ENCODE measurements around the gene CHAD.

CHAD gene

DNA sequence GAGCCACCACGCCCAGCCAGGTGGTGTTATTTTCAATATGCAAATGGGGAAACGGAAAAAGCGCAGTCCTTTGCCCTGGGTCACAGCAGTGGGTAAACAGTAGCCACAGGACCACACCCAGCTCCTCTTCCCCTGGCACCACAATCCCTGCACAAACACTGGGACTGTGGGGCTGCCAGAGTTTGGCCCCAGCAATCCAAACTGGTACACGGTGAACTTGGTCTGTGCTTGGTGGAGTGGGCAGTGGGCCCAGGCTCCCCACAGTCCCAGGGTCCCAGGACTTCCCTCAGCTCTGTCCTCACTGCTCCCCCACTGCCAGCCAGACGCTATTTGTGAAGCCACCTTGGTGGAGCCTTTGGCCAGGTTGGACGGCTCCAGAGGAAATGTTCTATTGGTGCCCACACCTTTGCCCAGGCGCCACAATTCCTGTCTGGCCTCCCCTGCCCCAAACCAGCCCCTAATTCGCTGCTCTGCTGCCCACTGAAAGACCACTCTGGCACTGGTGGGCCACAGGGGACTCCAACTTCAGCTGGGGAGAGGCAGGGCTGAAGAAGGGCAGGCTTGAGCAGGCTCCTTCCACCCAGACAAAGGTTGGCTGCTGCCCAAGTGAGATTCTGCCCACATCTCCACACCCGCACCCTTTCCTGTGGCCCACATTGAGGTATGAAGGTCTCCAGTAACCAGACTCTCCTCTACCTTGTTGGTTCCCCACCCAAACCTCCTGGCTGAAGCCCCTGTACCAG, 2.1 kb downstream of the CHAD start:
- TF ChIP-seq, protein P1, sequence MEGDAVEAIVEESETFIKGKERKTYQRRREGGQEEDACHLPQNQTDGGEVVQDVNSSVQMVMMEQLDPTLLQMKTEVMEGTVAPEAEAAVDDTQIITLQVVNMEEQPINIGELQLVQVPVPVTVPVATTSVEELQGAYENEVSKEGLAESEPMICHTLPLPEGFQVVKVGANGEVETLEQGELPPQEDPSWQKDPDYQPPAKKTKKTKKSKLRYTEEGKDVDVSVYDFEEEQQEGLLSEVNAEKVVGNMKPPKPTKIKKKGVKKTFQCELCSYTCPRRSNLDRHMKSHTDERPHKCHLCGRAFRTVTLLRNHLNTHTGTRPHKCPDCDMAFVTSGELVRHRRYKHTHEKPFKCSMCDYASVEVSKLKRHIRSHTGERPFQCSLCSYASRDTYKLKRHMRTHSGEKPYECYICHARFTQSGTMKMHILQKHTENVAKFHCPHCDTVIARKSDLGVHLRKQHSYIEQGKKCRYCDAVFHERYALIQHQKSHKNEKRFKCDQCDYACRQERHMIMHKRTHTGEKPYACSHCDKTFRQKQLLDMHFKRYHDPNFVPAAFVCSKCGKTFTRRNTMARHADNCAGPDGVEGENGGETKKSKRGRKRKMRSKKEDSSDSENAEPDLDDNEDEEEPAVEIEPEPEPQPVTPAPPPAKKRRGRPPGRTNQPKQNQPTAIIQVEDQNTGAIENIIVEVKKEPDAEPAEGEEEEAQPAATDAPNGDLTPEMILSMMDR (IDR thresholded peaks at IDR 0.05; ENCODE audit: low read depth, low read length) = no peak
- DNase-seq (ENCODE audit: extremely low read depth, low read depth) = no peak

GRCh38 chr17:50465635-50466034, 3.0 kb downstream of the CHAD start:
- no peak for DNase-seq (ENCODE audit: extremely low read depth, low read depth)
- TF ChIP-seq, protein P1 (IDR thresholded peaks at IDR 0.05; ENCODE audit: low read depth, low read length) = no peak

DNA sequence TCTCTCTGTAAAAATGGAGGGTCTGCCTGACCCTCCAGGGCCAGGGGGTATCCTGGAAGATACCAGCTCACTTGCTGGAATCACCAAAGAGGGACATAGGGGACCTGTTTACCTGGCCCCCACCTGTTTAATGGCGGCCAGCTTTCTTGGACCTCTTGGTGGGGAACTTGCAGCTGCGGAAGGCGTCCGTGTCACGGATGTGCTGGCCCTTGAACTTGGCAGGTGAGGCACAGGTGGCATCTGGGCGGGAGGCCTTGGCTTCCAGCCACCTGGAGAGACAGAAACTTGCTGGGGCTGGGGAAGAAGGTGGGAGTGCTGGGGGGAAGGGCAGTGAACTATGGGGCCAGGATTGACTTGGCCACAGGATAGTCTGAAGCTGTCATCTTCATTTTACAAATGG, 3.5 kb downstream of the CHAD start:
- no peak for DNase-seq (ENCODE audit: extremely low read depth, low read depth)
- TF ChIP-seq, protein P1 (IDR thresholded peaks at IDR 0.05; ENCODE audit: low read depth, low read length) = no peak

DNA sequence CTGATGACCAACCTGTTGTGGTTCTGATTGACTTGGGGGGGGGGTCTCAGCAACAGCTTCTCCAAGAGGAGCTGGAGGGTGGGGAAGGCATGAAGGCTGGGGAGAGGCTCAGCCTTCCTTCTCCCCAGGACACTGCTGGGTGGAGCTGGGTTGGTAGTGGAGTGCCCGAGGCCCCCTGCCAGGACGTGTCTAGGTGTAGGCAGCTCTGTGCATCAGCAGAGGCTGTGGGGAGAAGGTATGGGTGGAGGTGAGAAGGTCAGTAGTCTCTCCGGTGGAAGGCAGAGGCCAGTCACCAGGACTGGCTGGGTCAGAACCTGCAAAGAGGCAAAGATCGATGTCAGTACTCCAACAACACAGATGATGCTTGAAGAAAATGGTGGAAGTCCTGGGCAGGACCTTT, 3.9 kb downstream of the CHAD start:
- no peak for DNase-seq (ENCODE audit: extremely low read depth, low read depth)
- TF ChIP-seq, protein P1 (IDR thresholded peaks at IDR 0.05; ENCODE audit: low read depth, low read length) = no peak

DNA sequence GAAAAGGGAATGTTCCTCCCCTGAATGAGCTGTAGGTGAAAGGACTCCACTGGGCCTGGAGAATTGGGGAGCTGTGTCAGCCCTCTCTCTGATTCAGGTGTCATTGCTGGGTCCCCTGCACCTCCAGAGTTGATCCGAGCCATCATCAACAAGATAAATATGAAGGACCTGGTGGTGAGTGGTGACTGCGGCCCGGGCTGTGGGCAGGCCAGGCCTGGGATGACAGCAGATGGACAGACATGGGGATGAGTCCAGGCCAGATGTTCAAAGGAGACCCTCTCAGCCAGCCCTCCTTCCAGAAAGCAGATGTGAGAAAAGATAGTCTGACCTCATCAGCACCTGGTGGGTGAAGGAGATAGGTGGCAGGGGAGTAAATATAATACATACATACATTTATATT, 4.6 kb downstream of the CHAD start:
- no peak for DNase-seq (ENCODE audit: extremely low read depth, low read depth)
- TF ChIP-seq, protein P1 (IDR thresholded peaks at IDR 0.05; ENCODE audit: low read depth, low read length) = no peak

GRCh38 chr17:50462446-50462845, 6.2 kb downstream of the CHAD start:
- TF ChIP-seq, protein P1 (IDR thresholded peaks at IDR 0.05; ENCODE audit: low read depth, low read length) = no peak
- no peak for DNase-seq (ENCODE audit: extremely low read depth, low read depth)

DNA sequence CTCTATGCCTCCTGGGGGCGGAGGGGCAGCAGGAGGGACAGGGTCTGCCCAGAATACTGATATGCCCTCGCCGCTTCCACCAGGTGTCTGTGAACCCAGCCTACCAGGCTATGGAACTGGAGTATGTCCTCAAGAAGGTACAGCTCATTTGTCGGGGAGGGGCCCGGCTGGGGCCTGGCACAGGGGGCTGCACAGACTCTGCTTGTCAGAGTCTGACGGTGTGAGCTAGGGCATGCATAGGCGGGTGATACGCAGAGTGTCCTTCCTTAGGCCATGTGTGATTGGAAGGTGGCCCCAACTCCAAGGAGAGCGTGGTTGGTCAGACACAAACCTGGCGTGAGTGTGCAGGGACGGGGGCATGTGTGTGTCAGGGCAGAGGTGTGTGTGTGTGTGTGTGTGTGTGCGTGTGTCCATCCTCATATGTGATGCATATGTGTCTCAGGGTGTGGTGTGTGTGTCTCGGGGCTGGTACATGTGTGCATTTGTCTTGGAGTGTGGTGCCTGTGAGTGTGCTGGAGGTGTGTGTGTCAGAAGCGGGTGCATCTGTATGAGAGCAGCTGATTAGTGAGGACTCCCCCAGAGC, 7.0 kb downstream of the CHAD start:
- no peak for DNase-seq (ENCODE audit: extremely low read depth, low read depth)
- TF ChIP-seq, protein P1 (IDR thresholded peaks at IDR 0.05; ENCODE audit: low read depth, low read length) = no peak

Data from AG09319 (cell line).